ENCODE data around the gene ROCK2.
"Not testable (repeated sequence)": the region's sequence is repeated elsewhere in the genome, so short reads cannot be mapped to it uniquely, and the experiment has no call there.

The ROCK2 gene

GRCh38 chr2:11169333-11169732, 175.1 kb downstream of the ROCK2 start:
- no peak overlapping the region for H3K4me3 ChIP-seq (ENCODE audit: low read depth, low read length)
- no peak for TF ChIP-seq MAX (IDR thresholded peaks at IDR 0.05; ENCODE audit: low read depth, low read length)
- TF ChIP-seq CTCF (IDR thresholded peaks at IDR 0.05; ENCODE audit: low read depth, low read length): no peak
- no peak for TF ChIP-seq POLR2A (IDR thresholded peaks at IDR 0.05; ENCODE audit: extremely low read depth, insufficient read length)
- no peak for TF ChIP-seq MYC (IDR thresholded peaks at IDR 0.05; ENCODE audit: low read depth, low read length)
- DNase-seq (ENCODE audit: low read depth): no peak

GRCh38 chr2:11168488-11168887, 175.9 kb downstream of the ROCK2 start:
- TF ChIP-seq MYC (IDR thresholded peaks at IDR 0.05; ENCODE audit: low read depth, low read length) (no peak), POLR2A (IDR thresholded peaks at IDR 0.05; ENCODE audit: extremely low read depth, insufficient read length) (no peak), MAX (IDR thresholded peaks at IDR 0.05; ENCODE audit: low read depth, low read length) (no peak), CTCF (IDR thresholded peaks at IDR 0.05; ENCODE audit: low read depth, low read length) (no peak)
- DNase-seq (ENCODE audit: low read depth): peak; percentile 68
- H3K4me3 ChIP-seq (ENCODE audit: low read depth, low read length): no peak overlapping the region

- TF ChIP-seq CTCF (IDR thresholded peaks at IDR 0.05; ENCODE audit: low read depth, low read length) (no peak), POLR2A (IDR thresholded peaks at IDR 0.05; ENCODE audit: extremely low read depth, insufficient read length) (no peak), MYC (IDR thresholded peaks at IDR 0.05; ENCODE audit: low read depth, low read length) (no peak), MAX (IDR thresholded peaks at IDR 0.05; ENCODE audit: low read depth, low read length) (no peak)
- DNase-seq (ENCODE audit: low read depth): no peak
- no peak overlapping the region for H3K4me3 ChIP-seq (ENCODE audit: low read depth, low read length)
Observed at GRCh38 chr2:11166476-11166875, 178.0 kb downstream of the ROCK2 start.

GRCh38 chr2:11165046-11165445, 179.4 kb downstream of the ROCK2 start:
- not testable (repeated sequence) for H3K4me3 ChIP-seq (ENCODE audit: low read depth, low read length); DNase-seq (ENCODE audit: low read depth)

- DNase-seq (ENCODE audit: low read depth): no peak
- TF ChIP-seq MYC (IDR thresholded peaks at IDR 0.05; ENCODE audit: low read depth, low read length): no peak
- TF ChIP-seq CTCF (IDR thresholded peaks at IDR 0.05; ENCODE audit: low read depth, low read length): no peak
- TF ChIP-seq MAX (IDR thresholded peaks at IDR 0.05; ENCODE audit: low read depth, low read length): no peak
- no peak for TF ChIP-seq POLR2A (IDR thresholded peaks at IDR 0.05; ENCODE audit: extremely low read depth, insufficient read length)
- H3K4me3 ChIP-seq (ENCODE audit: low read depth, low read length): no peak overlapping the region
Observed at GRCh38 chr2:11163439-11164317, 180.8 kb downstream of the ROCK2 start.

- no peak for DNase-seq (ENCODE audit: low read depth)
- TF ChIP-seq POLR2A (IDR thresholded peaks at IDR 0.05; ENCODE audit: extremely low read depth, insufficient read length): no peak
- no peak for TF ChIP-seq MYC (IDR thresholded peaks at IDR 0.05; ENCODE audit: low read depth, low read length)
- TF ChIP-seq MAX (IDR thresholded peaks at IDR 0.05; ENCODE audit: low read depth, low read length): no peak
- TF ChIP-seq CTCF (IDR thresholded peaks at IDR 0.05; ENCODE audit: low read depth, low read length): no peak
- H3K4me3 ChIP-seq (ENCODE audit: low read depth, low read length): no peak overlapping the region
Observed at GRCh38 chr2:11161747-11162146, 182.7 kb downstream of the ROCK2 start.
